GM18507 (cell line): ENCODE data around the gene RGS3.

Source experiments
- DNase-seq: peaks from one replicate; pipeline ENCODE4 v3.0.0; 2011; ENCODE audit warnings: low read depth; ENCODE audit not compliant: insufficient read length; ENCODE audit errors: extremely low spot score
- FAIRE-seq: peaks from 2 replicates; lab custom pipeline; 2011; peaks lifted over from hg19 to GRCh38; lab: Jason Lieb, UNC

RGS3 gene

GRCh38 chr9:113577525-113578261 is 114.2 kb downstream of the RGS3 start:
- no peak for DNase-seq
- FAIRE-seq: no peak

- FAIRE-seq (no peak), DNase-seq (no peak)
These were observed 114.8 kb downstream of the RGS3 start for GRCh38 chr9:113578279-113578865.

- peak; percentile 99 for FAIRE-seq
- DNase-seq: peak; percentile 83
These were observed 115.4 kb downstream of the RGS3 start for GRCh38 chr9:113578882-113579282.

GRCh38 chr9:113579283-113580040 is 115.9 kb downstream of the RGS3 start:
- DNase-seq: peak; percentile 38

GRCh38 chr9:113580041-113580953 is 116.8 kb downstream of the RGS3 start:
- peak; percentile 83 for FAIRE-seq
- DNase-seq: no peak

More at GRCh38 chr9:113579283-113580040, 115.9 kb downstream of the RGS3 start:
- FAIRE-seq: no peak

GRCh38 chr9:113580954-113581311 is 117.4 kb downstream of the RGS3 start:
- no peak for FAIRE-seq
- no peak for DNase-seq

- FAIRE-seq (peak; percentile 100), DNase-seq (peak; percentile 85)
These were observed 118.6 kb downstream of the RGS3 start for GRCh38 chr9:113581865-113582697.

GRCh38 chr9:113582698-113583200 is 119.2 kb downstream of the RGS3 start:
- DNase-seq (no peak), FAIRE-seq (peak; percentile 51)

- no peak for FAIRE-seq
- no peak for DNase-seq
These were observed 120.2 kb downstream of the RGS3 start for GRCh38 chr9:113583511-113584427.

- DNase-seq: no peak
- FAIRE-seq: no peak
These were observed 121.0 kb downstream of the RGS3 start for GRCh38 chr9:113584428-113585084.

- DNase-seq (no peak), FAIRE-seq (no peak)
These were observed 121.5 kb downstream of the RGS3 start for GRCh38 chr9:113585085-113585442.

- DNase-seq: no peak
- no peak for FAIRE-seq
These were observed 122.0 kb downstream of the RGS3 start for GRCh38 chr9:113585555-113585954.

- no peak for DNase-seq
- FAIRE-seq: no peak
These were observed 124.0 kb downstream of the RGS3 start for GRCh38 chr9:113587471-113588031.

- FAIRE-seq (no peak), DNase-seq (no peak)
These were observed 124.8 kb downstream of the RGS3 start for GRCh38 chr9:113588242-113588810.

- DNase-seq (no peak), FAIRE-seq (no peak)
These were observed 125.4 kb downstream of the RGS3 start for GRCh38 chr9:113588936-113589335.

GRCh38 chr9:113589407-113589806 is 125.9 kb downstream of the RGS3 start:
- no peak for FAIRE-seq
- DNase-seq: no peak

- no peak for FAIRE-seq
- no peak for DNase-seq
These were observed 126.4 kb downstream of the RGS3 start for GRCh38 chr9:113589890-113590289.
